ENCODE measurements around the gene DNAH1.

The DNAH1 gene

GRCh38 chr3:52291508-52292181 is 24.5 kb upstream of the DNAH1 start:
- DNase-seq = no peak

GRCh38 chr3:52292247-52293065 is 23.7 kb upstream of the DNAH1 start:
- no peak for DNase-seq

GRCh38 chr3:52293491-52294319 is 22.4 kb upstream of the DNAH1 start:
- no peak for DNase-seq

DNA sequence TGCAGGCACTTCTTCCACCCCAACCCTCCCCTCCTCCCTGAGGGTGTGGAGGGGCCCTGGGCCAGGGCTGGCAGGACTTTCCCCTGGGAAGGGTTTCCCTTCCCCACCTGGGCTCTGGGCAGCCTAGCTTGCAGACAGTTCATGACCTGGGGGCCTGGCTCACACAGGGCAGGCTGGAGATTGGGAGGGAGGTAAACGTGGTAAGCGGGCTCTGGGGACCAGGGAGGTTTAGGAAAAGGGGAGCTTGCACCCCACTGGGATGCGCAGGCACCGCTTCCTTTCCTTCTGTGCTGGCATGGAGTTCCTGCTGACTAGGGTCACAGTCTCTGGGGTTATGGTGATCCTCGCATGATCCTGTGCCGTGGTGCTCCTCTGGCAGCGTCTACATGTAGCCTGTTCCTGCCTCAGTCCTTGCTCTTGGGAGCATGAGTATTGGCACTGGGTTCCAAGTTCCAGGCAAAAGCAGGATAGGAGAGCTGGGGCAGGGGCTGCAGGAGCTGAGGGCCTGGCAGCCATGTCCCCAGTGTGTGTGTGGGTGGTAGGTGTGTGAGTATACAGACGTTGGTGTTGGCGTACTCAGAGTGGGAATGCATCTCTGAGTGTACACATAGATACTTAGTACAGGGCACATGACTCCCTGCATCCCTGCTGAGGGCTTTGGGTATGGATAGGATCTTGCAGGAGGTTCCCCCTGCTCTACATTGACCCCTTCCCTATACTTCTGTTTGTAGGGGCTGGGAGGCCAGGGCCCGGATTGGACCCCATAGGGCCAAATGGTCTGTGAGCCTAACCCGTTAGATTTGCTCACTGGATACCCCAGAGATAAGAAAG is 21.6 kb upstream of the DNAH1 start:
- DNase-seq = no peak

- DNase-seq = no peak
Observed at GRCh38 chr3:52295671-52296208, 20.4 kb upstream of the DNAH1 start.

DNA sequence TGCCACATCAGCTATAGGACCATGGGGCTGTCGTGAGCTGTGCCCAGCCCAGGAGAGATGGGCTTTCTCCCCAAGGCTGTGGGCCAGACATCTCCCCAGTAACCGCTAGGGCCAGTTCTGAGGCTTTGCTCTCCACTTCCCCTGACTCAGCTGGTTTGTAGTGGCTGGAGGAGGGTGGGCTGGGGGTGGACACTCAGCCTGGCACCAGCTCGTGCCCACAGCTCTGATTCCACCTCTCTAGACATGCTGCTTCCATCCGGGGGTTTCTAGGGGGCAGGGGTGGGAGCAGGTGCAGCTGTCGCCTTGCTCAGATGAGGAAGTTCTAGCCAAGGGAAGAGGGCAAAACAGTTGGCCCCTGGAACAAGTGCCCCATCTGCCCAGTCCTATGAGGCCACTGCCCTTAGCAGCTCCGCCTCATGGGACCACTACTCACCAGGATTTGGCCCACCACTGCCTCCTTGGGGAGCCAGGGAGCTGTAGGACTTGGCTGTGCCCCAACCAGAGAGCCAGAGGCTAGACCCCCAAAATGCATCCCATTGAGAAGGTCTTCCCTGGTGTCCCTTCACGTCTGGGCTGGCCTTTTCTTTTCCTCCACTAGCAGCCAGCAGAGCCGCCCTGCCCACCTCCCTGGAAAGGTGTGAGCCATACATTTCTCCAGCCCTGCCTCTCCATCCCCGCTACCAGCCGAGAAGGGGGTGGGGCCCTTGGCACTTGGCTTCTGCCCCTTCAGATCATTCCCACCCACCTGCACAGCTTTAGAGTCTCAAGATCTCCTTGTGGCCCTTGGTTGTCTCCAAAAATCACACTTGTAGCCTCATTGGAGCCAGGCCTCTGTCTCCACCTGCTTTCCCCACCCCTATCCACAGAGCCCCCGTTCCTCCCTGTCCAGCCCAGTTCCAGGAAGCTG is 18.6 kb upstream of the DNAH1 start:
- no peak for DNase-seq

DNA sequence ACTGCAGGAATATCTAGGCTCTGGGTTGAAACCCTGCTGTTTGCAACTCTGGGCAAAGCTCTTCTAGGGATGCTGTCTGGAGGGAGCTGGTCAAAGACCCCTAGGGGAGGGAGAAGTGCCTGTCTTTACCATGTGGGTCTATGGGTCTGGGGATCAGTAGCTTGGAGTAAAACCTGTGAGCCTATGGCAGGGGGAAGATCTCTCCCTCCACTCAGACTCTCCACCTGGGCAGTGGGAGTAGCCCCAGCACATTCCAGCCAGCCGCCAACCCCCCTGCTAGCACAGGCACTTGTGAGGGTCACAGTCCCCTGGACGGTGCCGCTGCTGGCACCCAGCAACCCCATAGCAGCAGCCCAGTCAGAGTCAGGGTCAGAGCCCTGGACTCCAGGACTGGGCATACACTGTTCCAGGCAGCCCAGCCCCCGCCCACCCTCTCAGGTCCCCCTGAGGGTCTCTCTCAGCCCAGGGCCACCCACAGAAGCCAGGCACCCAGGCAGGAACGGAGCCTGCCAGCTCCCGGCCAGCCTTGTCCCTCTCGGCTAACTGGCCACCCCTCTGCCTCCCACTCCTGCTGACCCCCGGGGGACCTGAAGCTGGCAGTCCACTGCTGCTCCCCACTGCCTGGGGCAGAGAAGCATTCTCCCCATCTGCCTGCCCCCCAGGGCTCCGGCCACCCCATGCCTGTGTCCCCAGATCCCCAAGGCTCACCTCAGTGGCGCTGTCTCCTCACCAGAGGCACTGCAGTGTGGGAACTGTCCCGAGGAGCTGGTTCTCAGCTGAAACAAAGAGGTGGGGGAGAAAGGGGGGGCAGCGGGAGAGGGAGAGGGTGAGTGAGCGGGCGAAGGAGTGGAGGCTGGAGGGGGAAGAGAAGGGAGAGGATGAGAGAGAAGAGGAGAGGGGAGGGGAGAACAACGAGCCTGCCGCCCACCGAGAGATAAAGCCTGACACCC is 17.7 kb upstream of the DNAH1 start:
- no peak for DNase-seq

- DNase-seq = no peak
Observed at GRCh38 chr3:52299247-52299878, 16.8 kb upstream of the DNAH1 start.

DNA sequence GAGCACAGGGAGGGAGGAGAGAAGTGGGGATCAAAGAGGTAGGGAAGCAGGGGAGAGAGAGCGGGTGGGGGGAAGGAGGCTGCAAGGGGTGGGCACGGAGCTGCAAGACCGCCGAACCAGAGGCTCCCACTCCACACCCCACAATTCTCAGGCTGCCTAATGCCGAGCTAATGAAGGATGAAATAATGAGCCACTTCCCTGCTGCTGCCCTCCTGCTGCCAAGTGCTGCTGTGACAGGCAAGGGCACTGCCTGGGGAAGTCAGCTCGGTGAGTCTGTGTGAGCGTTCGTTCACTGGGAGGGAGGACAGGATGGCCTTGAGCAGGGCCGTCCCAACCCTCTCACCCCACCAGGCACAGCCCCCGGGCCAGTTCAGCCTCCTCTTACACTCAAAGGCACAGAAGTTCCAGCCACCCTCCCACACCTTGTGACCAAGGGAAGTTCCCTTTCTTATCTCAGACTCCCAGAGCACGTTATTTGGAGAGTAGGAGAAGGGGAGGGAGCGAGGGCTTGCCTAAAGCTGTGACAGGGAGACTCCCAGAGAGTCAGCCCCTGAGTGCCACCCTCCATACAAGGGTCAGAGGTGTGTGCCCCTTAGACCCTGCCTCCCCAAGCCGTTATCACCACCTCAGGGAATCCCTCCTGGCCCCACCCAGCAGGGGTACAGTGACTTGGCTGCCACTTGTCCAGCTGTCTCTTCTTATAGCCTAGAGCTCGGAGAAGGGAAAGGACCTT is 16.1 kb upstream of the DNAH1 start:
- DNase-seq = no peak

- DNase-seq = no peak
Observed at GRCh38 chr3:52302426-52303145, 13.5 kb upstream of the DNAH1 start.

- DNase-seq = no peak
Observed at GRCh38 chr3:52303811-52304210, 12.3 kb upstream of the DNAH1 start.

DNA sequence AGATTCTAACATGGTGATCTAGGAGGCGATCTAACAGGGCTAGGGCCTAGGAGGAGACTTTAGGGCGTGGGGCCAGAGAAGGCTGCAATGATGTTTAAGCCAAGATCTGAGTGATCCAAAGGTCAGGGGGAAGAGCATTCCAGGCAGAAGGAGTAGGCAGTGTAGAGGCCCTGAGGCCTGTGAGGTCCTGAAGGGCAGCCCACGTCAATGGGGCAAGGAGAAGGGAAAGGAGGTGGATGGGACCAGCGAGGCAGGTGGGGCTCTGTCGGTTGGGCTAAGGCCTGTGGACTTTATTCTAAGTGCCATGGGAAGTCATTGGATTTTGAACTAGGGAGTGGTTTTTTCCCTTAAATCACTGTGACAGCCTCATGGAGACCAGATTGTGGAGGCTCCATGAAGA is 10.2 kb upstream of the DNAH1 start:
- no peak for DNase-seq

DNA sequence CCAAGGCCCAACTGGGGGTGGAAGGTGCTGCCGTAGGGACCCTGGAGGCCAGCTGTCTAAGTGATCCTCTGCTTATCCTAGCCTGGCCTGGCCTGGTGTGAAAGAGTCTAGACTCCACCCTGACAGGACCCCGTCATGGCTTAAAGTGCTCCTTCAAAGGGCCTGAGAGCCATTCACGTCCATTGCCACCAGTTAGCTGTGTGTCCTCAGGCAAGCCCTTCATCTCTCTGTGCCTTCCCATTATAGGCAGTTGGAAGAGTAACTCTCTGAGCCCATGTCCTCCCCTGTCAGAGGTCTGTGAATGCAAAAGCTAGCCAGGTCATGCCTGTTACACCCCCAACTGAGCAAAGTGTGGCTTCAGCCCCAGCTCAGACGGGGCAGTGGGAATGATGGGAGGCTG is 9.1 kb upstream of the DNAH1 start:
- DNase-seq = no peak

DNA sequence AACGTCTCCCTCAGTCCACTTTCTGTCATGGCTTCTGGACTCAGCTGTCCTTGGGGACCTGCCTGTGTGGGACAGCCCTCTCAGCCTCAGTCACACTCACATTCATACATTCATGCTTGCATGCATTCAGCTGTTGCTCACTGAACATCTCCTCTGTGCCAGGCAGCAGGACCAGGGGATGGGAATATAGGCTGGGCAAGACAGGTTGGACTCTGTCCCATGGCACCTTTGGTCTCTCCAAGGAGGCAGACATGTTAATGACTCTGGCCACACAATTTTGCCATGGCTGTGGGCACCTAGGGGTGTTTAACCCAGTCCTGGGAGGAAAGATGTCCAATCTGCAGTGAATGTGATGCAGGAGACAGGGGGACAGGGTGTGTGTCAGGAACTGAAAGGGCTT is 7.8 kb upstream of the DNAH1 start:
- DNase-seq = no peak

- no peak for DNase-seq
Observed at GRCh38 chr3:52310861-52311575, 5.1 kb upstream of the DNAH1 start.

DNA sequence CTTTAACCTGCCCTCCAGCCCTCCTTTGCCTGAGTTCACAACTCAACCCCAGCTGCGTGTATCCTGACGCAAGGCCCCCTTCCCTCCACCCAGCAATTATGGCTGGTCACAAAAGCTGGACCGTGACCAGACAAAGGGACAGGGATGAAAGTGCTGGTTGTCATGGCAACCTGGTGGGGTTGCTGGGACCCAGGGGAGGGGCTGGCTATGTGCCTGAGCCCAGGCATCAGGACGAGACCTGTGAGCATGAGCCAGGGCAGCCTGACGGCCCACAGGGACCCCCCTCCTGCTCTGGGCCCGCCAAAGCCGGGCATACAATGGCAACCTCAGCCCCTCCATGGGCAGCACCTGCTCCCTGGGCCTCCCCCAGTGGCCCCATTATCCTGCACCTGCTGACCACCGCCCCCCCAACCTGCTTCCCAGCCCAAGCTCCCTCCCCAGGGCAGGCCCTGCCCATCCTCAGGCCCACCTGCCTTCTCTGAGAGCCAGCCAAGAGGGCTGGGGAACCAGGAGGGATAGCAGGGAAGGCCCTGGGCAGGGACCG is 4.5 kb upstream of the DNAH1 start:
- DNase-seq = no peak

GRCh38 chr3:52313188-52313773 is 2.8 kb upstream of the DNAH1 start:
- DNase-seq = no peak
